A549 (cell line): ENCODE measurements around the gene IFRD2. TPM values are rescaled to one million over a fixed set of nuclear protein-coding genes. Genes with fewer than 3 reads are reported as not detected.

ENCODE experiments used
- ATAC-seq, 2 experiments: fragments of 200-7000 bp in 1 of 2; fragments of >200 bp in 1 of 2; cut with Nextera tagmentation in 1 of 2; cut with Tn5 transposase in 1 of 2; 3 replicates each; pipeline versions ENCODE4 v1.8.0 to v1.9.1; 2018 to 2020; ENCODE audit warnings: mild to moderate bottlenecking in 1 of 2, moderate library complexity in 1 of 2
- CTCF ChIA-PET: fragments of 300-600 bp; sonication (Branson Sonifier 250); formaldehyde crosslinking; extraction: SDS; loops from one replicate; lab custom pipeline; 2021; ENCODE audit warnings: antibody characterized with exemption, inconsistent platforms; lab: Yijun Ruan, JAX
- POLR2A ChIA-PET: fragments of 350-600 bp; formaldehyde crosslinking; extraction: SDS; loops from one replicate; lab custom pipeline; 2021; ENCODE audit warnings: antibody characterized with exemption, inconsistent platforms; lab: Yijun Ruan, JAX
- DNase-seq, 2 experiments: peaks; one replicate each; pipeline versions ENCODE4 v3.0.0 to v3.0.0-alpha.2; 2011 to 2016; ENCODE audit warnings: low read depth in 1 of 2, low spot score in 1 of 2
- FAIRE-seq: peaks from 2 replicates; lab custom pipeline; 2011; peaks lifted over from hg19 to GRCh38; lab: Jason Lieb, UNC
- H3K27ac ChIP-seq, 2 experiments: fragments of >200 bp; sonication (Bioruptor Twin); formaldehyde crosslinking; 3 replicates each; pipeline ENCODE4 v1.5.1; 2016 to 2017
- H3K4me1 ChIP-seq: fragments of >200 bp; sonication (Bioruptor Twin); formaldehyde crosslinking; 3 replicates; pipeline ENCODE4 v1.6.1; 2016
- H3K4me2 ChIP-seq: fragments of >200 bp; sonication (Bioruptor Twin); formaldehyde crosslinking; 3 replicates; pipeline ENCODE4 v1.6.1; 2016
- H3K4me3 ChIP-seq: fragments of >200 bp; sonication (Bioruptor Twin); formaldehyde crosslinking; 3 replicates; pipeline ENCODE4 v1.5.1; 2016
- H3K9me3 ChIP-seq: fragments of >200 bp; sonication (Bioruptor Twin); formaldehyde crosslinking; 3 replicates; pipeline ENCODE4 v1.6.1; 2016
- BHLHE40 ChIP-seq: IDR thresholded peaks from 2 replicates; pipeline ENCODE4 v1.6.1; 2012; ENCODE audit warnings: low read depth, low read length, inconsistent platforms
- CTCF ChIP-seq: fragments of >200 bp; sonication (Bioruptor Twin); formaldehyde crosslinking; IDR thresholded peaks from 3 replicates; pipeline ENCODE4 v1.5.1; 2016
- EP300 ChIP-seq, 2 experiments: fragments of >200 bp; sonication (Bioruptor Twin); formaldehyde crosslinking; IDR thresholded peaks; 2 replicates in 1 of 2; 3 replicates in 1 of 2; pipeline ENCODE4 v1.6.1; 2016 to 2017
- FOSL2 ChIP-seq, 2 experiments: fragments of 450-650 bp in 1 of 2; fragments of >200 bp in 1 of 2; sonication (Bioruptor Twin) in 1 of 2; formaldehyde crosslinking; IDR thresholded peaks; 2 replicates each; pipeline versions ENCODE4 v1.5.0 to v1.6.1; 2016 to 2020; ENCODE audit warnings: mild to moderate bottlenecking in 1 of 2, moderate library complexity in 1 of 2
- FOXS1 ChIP-seq: fragments of 250-450 bp; sonication (Bioruptor Pico); IDR thresholded peaks from 2 replicates; pipeline ENCODE4 v1.5.0; 2020; ENCODE audit warnings: mild to moderate bottlenecking, moderate library complexity
- GATA3 ChIP-seq: IDR thresholded peaks from 2 replicates; pipeline ENCODE4 v1.6.1; 2012; ENCODE audit warnings: borderline replicate concordance
- HES2 ChIP-seq: fragments of >200 bp; sonication (Bioruptor Twin); formaldehyde crosslinking; IDR thresholded peaks from 2 replicates; pipeline ENCODE4 v1.6.1; 2016
- HOXA7 ChIP-seq: fragments of 250-450 bp; sonication (Bioruptor Pico); IDR thresholded peaks from 2 replicates; pipeline ENCODE4 v1.5.0; 2020; ENCODE audit warnings: mild to moderate bottlenecking, moderate library complexity
- HOXB5 ChIP-seq: fragments of 250-450 bp; sonication (Bioruptor Pico); IDR thresholded peaks from 2 replicates; pipeline ENCODE4 v1.5.0; 2020; ENCODE audit warnings: mild to moderate bottlenecking, moderate library complexity
- JUN ChIP-seq, 2 experiments: fragments of >200 bp; sonication (Bioruptor Twin); formaldehyde crosslinking; IDR thresholded peaks; 2 replicates in 1 of 2; 3 replicates in 1 of 2; pipeline ENCODE4 v1.6.1; 2016 to 2017
- JUNB ChIP-seq: fragments of >200 bp; sonication (Bioruptor Twin); formaldehyde crosslinking; IDR thresholded peaks from 2 replicates; pipeline ENCODE4 v1.6.1; 2016
- KDM5A ChIP-seq: fragments of 200-600 bp; sonication (generic); IDR thresholded peaks from 2 replicates; pipeline ENCODE4 v1.6.1; 2016; ENCODE audit warnings: antibody characterized with exemption, mild to moderate bottlenecking
- NFE2L2 ChIP-seq: fragments of 150-350 bp; conservative IDR thresholded peaks from 2 replicates; pipeline ENCODE4 v1.6.1; 2014; ENCODE audit warnings: low read length
- NR3C1 ChIP-seq: fragments of >200 bp; sonication (Bioruptor Twin); formaldehyde crosslinking; IDR thresholded peaks from 3 replicates; pipeline ENCODE4 v1.6.1; 2017
- PHF8 ChIP-seq: fragments of 200-600 bp; sonication (generic); IDR thresholded peaks from 2 replicates; pipeline ENCODE4 v1.6.1; 2016; ENCODE audit warnings: low read depth, mild to moderate bottlenecking, antibody characterized with exemption, moderate library complexity, borderline replicate concordance
- POLR2A ChIP-seq: IDR thresholded peaks from 2 replicates; pipeline ENCODE4 v1.6.1; 2012; ENCODE audit warnings: mild to moderate bottlenecking, low read length
- POLR2AphosphoS2 ChIP-seq: conservative IDR thresholded peaks from 2 replicates; pipeline ENCODE4 v1.6.1; 2012; ENCODE audit warnings: low read length, improper control_type of control experiment, inconsistent platforms
- TP53 ChIP-seq: fragments of 250-450 bp; sonication (Bioruptor Pico); IDR thresholded peaks from 2 replicates; pipeline ENCODE4 v1.5.0; 2021; ENCODE audit warnings: mild to moderate bottlenecking, moderate library complexity
- USF2 ChIP-seq: fragments of 450-650 bp; IDR thresholded peaks from 2 replicates; pipeline ENCODE4 v1.6.1; 2014; ENCODE audit warnings: antibody characterized with exemption
- WGBS: methylation state at CpG from one replicate; pipeline ENCODE4 v1.1.6; 2017; ENCODE audit errors: missing lambda C conversion rate; 5-methylcytosine and 5-hydroxymethylcytosine counted together
- polyA plus RNA-seq, 4 experiments: library from polyadenylated mRNA; depleted of rRNA in 3 of 4; stranded (reverse); fragments of >200 nt; fragmentation: RNase III in 1 of 4; extraction: RNeasy Plus Mini Kit Qiagen cat#74134 plus additional on column Dnase treatment in 1 of 4; gene quantifications; 2 replicates in 3 of 4; 3 replicates in 1 of 4; pipeline ENCODE4 v1.2.3, GENCODE V29; 2011 to 2017
- TF ChIP-seq, protein P1 (sequence below): fragments of 150-350 bp; IDR thresholded peaks from 2 replicates; pipeline ENCODE4 v1.6.1; 2014; ENCODE audit warnings: low read depth, mild to moderate bottlenecking, low read length
- TF ChIP-seq, protein P2 (sequence below): fragments of 200-600 bp; sonication (generic); IDR thresholded peaks from 2 replicates; pipeline ENCODE4 v1.6.1; 2016; ENCODE audit warnings: antibody characterized with exemption, mild to moderate bottlenecking, moderate library complexity
- TF ChIP-seq, protein P3 (sequence below): fragments of >200 bp; sonication (Bioruptor Twin); formaldehyde crosslinking; IDR thresholded peaks from 3 replicates; pipeline ENCODE4 v1.6.1; 2016
- TF ChIP-seq, protein P4 (sequence below): IDR thresholded peaks from 2 replicates; pipeline ENCODE4 v1.6.1; 2012

Gene IFRD2
- polyA plus RNA-seq, 2 of the 4 experiments (the other 2 are of a cell fraction) = 42.2 to 79.7 TPM

DNA sequence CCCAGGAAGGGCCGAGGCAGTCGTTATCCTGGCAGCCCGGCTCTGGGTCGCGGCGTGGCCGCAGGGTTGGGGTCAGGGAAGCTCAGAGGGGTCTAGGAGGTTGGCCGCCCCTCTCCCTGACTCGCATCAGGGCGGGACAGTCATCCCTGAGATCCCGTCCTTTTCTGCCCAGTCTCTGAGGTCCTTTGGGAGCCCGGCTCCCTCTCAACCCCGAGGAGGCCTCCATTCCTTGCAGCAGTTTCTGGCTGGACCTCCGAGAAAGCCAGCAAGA is 29.8 kb upstream of the IFRD2 start:
- CTCF ChIA-PET = interaction anchor here (1.0 to 5.1 kb wide), 6 partner anchors 13 to 33 kb away, joined by 3 to 56 read pairs (median 4); partner anchors contain the start of genes HYAL3 and NAA80
- FAIRE-seq (no peak), DNase-seq (no peak), ATAC-seq (no peak)
- peak overlapping the region; percentile 99 to 100; a peak in 5 of 6 replicates for H3K27ac ChIP-seq
- POLR2A ChIA-PET = no interaction called here
- H3K4me3 ChIP-seq = peak overlapping the region; percentile 65
- no peaks in the 10 kb centered on the region for H3K9me3 ChIP-seq
- 76% methylated on average over 7 of the region's 14 CpGs for WGBS
- TF ChIP-seq, protein P1, sequence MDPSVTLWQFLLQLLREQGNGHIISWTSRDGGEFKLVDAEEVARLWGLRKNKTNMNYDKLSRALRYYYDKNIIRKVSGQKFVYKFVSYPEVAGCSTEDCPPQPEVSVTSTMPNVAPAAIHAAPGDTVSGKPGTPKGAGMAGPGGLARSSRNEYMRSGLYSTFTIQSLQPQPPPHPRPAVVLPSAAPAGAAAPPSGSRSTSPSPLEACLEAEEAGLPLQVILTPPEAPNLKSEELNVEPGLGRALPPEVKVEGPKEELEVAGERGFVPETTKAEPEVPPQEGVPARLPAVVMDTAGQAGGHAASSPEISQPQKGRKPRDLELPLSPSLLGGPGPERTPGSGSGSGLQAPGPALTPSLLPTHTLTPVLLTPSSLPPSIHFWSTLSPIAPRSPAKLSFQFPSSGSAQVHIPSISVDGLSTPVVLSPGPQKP = no peak
- TF ChIP-seq EP300 (IDR thresholded peaks at IDR 0.05) (no peak), NFE2L2 (no peak), FOXS1 (CRISPR knock-in tag) (no peak), NR3C1 (no peak)
- TF ChIP-seq, protein P2, sequence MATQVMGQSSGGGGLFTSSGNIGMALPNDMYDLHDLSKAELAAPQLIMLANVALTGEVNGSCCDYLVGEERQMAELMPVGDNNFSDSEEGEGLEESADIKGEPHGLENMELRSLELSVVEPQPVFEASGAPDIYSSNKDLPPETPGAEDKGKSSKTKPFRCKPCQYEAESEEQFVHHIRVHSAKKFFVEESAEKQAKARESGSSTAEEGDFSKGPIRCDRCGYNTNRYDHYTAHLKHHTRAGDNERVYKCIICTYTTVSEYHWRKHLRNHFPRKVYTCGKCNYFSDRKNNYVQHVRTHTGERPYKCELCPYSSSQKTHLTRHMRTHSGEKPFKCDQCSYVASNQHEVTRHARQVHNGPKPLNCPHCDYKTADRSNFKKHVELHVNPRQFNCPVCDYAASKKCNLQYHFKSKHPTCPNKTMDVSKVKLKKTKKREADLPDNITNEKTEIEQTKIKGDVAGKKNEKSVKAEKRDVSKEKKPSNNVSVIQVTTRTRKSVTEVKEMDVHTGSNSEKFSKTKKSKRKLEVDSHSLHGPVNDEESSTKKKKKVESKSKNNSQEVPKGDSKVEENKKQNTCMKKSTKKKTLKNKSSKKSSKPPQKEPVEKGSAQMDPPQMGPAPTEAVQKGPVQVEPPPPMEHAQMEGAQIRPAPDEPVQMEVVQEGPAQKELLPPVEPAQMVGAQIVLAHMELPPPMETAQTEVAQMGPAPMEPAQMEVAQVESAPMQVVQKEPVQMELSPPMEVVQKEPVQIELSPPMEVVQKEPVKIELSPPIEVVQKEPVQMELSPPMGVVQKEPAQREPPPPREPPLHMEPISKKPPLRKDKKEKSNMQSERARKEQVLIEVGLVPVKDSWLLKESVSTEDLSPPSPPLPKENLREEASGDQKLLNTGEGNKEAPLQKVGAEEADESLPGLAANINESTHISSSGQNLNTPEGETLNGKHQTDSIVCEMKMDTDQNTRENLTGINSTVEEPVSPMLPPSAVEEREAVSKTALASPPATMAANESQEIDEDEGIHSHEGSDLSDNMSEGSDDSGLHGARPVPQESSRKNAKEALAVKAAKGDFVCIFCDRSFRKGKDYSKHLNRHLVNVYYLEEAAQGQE = no peak
- peak overlapping the region; percentile 98 for H3K4me2 ChIP-seq
- H3K4me1 ChIP-seq = peaks cover 30% of the 10 kb centered on the region

- DNase-seq (peak; percentile 68 to 88), FAIRE-seq (no peak), ATAC-seq (peak; percentile 80 to 85)
- peaks cover 30% of the 10 kb centered on the region for H3K4me1 ChIP-seq
- no peaks in the 10 kb centered on the region for H3K9me3 ChIP-seq
- peak overlapping the region; percentile 65 for H3K4me3 ChIP-seq
- H3K4me2 ChIP-seq = peak overlapping the region; percentile 98
- peak overlapping the region; percentile 99 to 100 for H3K27ac ChIP-seq
- CTCF ChIA-PET = interaction anchor here (0.5 to 5.1 kb wide), 15 partner anchors 8 to 270 kb away, joined by 3 to 56 read pairs (median 3); partner anchors contain the start of genes HYAL3 and NAA80
- WGBS = 6% methylated on average over 3 of the region's 59 CpGs
- POLR2A ChIA-PET = no interaction called here
- TF ChIP-seq KDM5A (no peak), HOXA7 (CRISPR knock-in tag) (no peak), NR3C1 (no peak), HOXB5 (no peak), POLR2AphosphoS2 (no peak), POLR2A (peak; percentile 50), HES2 (no peak), BHLHE40 (peak; percentile 44; the same call in 1 of the 2 replicates), GATA3 (peak; percentile 69), TP53 (CRISPR knock-in tag) (no peak), JUN (IDR thresholded peaks at IDR 0.05) (peak in 1 of 2 experiments; percentile 70; a peak in 2 of 5 replicates), FOSL2 (IDR thresholded peaks at IDR 0.05) (no peak), FOSL2 (CRISPR knock-in tag; IDR thresholded peaks at IDR 0.05) (no peak), USF2 (no peak), CTCF (peak; percentile 42; the same call in 2 of the 3 replicates), JUNB (no peak), PHF8 (no peak; the same call in 1 of the 2 replicates)
- TF ChIP-seq, protein P3, sequence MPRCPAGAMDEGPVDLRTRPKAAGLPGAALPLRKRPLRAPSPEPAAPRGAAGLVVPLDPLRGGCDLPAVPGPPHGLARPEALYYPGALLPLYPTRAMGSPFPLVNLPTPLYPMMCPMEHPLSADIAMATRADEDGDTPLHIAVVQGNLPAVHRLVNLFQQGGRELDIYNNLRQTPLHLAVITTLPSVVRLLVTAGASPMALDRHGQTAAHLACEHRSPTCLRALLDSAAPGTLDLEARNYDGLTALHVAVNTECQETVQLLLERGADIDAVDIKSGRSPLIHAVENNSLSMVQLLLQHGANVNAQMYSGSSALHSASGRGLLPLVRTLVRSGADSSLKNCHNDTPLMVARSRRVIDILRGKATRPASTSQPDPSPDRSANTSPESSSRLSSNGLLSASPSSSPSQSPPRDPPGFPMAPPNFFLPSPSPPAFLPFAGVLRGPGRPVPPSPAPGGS = 0 out of 3 replicates have a peak, but pooled peaks have one; percentile 49
- TF ChIP-seq, protein P4, sequence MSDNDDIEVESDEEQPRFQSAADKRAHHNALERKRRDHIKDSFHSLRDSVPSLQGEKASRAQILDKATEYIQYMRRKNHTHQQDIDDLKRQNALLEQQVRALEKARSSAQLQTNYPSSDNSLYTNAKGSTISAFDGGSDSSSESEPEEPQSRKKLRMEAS = peak; percentile 84
Observed at GRCh38 chr3:50321336-50322114, 29.3 kb upstream of the IFRD2 start.
